GM12878 (cell line): Measurements from ENCODE around the gene MAN2A2. TPM values are rescaled to one million over a fixed set of nuclear protein-coding genes. Genes with fewer than 3 reads are reported as not detected.

ENCODE experiments used
- ATF3 ChIP-seq: IDR thresholded peaks from 2 replicates; pipeline ENCODE4 v1.6.1; 2011; ENCODE audit warnings: low read depth, mild to moderate bottlenecking, low read length, moderate library complexity, borderline replicate concordance; ENCODE audit errors: extremely low read depth
- BACH1 ChIP-seq: fragments of 450-650 bp; IDR thresholded peaks from 2 replicates; pipeline ENCODE4 v1.6.1; 2017; ENCODE audit warnings: mild to moderate bottlenecking, borderline replicate concordance
- CTCF ChIP-seq, 3 experiments: IDR thresholded peaks in 2 of 3; conservative IDR thresholded peaks in 1 of 3; 2 replicates each; pipeline ENCODE4 v1.5.1; 2011; ENCODE audit warnings: low read depth in 3 of 3, low read length in 3 of 3, mild to moderate bottlenecking in 3 of 3, control low read depth in 2 of 3, moderate library complexity in 2 of 3, inconsistent platforms in 1 of 3, mixed read lengths in 1 of 3; ENCODE audit not compliant: control insufficient read depth in 2 of 3, insufficient read depth in 1 of 3; ENCODE audit errors: extremely low read depth in 1 of 3
- GABPA ChIP-seq: IDR thresholded peaks from 2 replicates; pipeline ENCODE4 v1.6.1; 2014; ENCODE audit warnings: antibody characterized with exemption, low read depth, mild to moderate bottlenecking, inconsistent platforms
- JUND ChIP-seq: IDR thresholded peaks from 2 replicates; pipeline ENCODE4 v1.6.1; 2012; ENCODE audit warnings: low read depth, mild to moderate bottlenecking, low read length, improper control_type of control experiment, moderate library complexity
- KDM1A ChIP-seq: fragments of 200-600 bp; sonication (generic); IDR thresholded peaks from 2 replicates; pipeline ENCODE4 v1.6.1; 2016; ENCODE audit warnings: borderline replicate concordance
- MEF2A ChIP-seq: IDR thresholded peaks from 2 replicates; pipeline ENCODE4 v1.6.1; 2011; ENCODE audit warnings: low read depth, mild to moderate bottlenecking, low read length, moderate library complexity; ENCODE audit not compliant: insufficient read depth
- MTA3 ChIP-seq: IDR thresholded peaks from 2 replicates; pipeline ENCODE4 v1.6.1; 2012; ENCODE audit warnings: low read length, inconsistent platforms, borderline replicate concordance
- NR2C1 ChIP-seq: fragments of 450-650 bp; IDR thresholded peaks from 2 replicates; pipeline ENCODE4 v1.6.1; 2017; ENCODE audit warnings: antibody characterized with exemption, mild to moderate bottlenecking, moderate library complexity
- POLR2AphosphoS5 ChIP-seq: IDR thresholded peaks from 2 replicates; pipeline ENCODE4 v1.6.1; 2011; ENCODE audit warnings: mild to moderate bottlenecking, low read length, inconsistent platforms
- SIN3A ChIP-seq: IDR thresholded peaks from 2 replicates; pipeline ENCODE4 v1.6.1; 2012; ENCODE audit warnings: low read depth, low read length, improper control_type of control experiment
- SMARCA5 ChIP-seq: fragments of 450-650 bp; IDR thresholded peaks from 2 replicates; pipeline ENCODE4 v1.6.1; 2017; ENCODE audit warnings: mild to moderate bottlenecking
- STAT1 ChIP-seq: fragments of 450-650 bp; conservative IDR thresholded peaks from 2 replicates; pipeline ENCODE4 v1.6.1; 2014; ENCODE audit warnings: antibody characterized with exemption, mild to moderate bottlenecking
- SUPT20H ChIP-seq: IDR thresholded peaks from 2 replicates; pipeline ENCODE4 v1.6.1; 2011; ENCODE audit warnings: low read depth, mild to moderate bottlenecking, low read length, moderate library complexity, borderline replicate concordance; ENCODE audit not compliant: control insufficient read depth
- ZBTB4 ChIP-seq: fragments of 450-650 bp; formaldehyde crosslinking; IDR thresholded peaks from 2 replicates; pipeline ENCODE4 v1.4.0; 2022; ENCODE audit warnings: mild to moderate bottlenecking, moderate library complexity
- ZNF274 ChIP-seq: IDR thresholded peaks from one replicate; pipeline ENCODE4 v1.8.0; 2011; ENCODE audit not compliant: insufficient read length, insufficient read depth
- ZNF384 ChIP-seq: IDR thresholded peaks from 2 replicates; pipeline ENCODE4 v1.6.1; 2012; ENCODE audit warnings: low read depth, mild to moderate bottlenecking, low read length, improper control_type of control experiment, borderline replicate concordance
- ZNF687 ChIP-seq: fragments of 450-650 bp; IDR thresholded peaks from 2 replicates; pipeline ENCODE4 v1.6.1; 2017; ENCODE audit warnings: mild to moderate bottlenecking, moderate library complexity
- polyA plus RNA-seq, 11 experiments: library from polyadenylated mRNA; depleted of rRNA in 4 of 11; unstranded in 6 of 11; stranded (reverse) in 5 of 11; fragments of >200 nt; fragmentation: Nextera tagmentation in 4 of 11; fragmentation: Illumina TruSeq in 1 of 11; extraction: Ambion mirVana in 4 of 11; extraction: Trizol in 1 of 11; gene quantifications; 1 replicate in 1 of 11; 2 replicates in 10 of 11; pipeline versions ENCODE4 v1.2.1 to v1.2.3, GENCODE V29; 2011 to 2016; ENCODE audit warnings: inconsistent platforms in 2 of 11, missing spikeins in 2 of 11, low read depth in 1 of 11
- total RNA-seq, 4 experiments: library from RNA; depleted of rRNA in 3 of 4; stranded (reverse); fragments of >200 nt in 3 of 4; fragmentation: Illumina TruSeq in 1 of 4; extraction: Trizol in 1 of 4; gene quantifications; 2 replicates each; pipeline versions ENCODE4 v1.2.1 to v1.2.3, GENCODE V29; 2013 to 2021

The MAN2A2 gene
- total and polyA plus RNA-seq, 10 of the 15 experiments (the other 5 are each of a cell fraction or from before 2014, with no cell fraction given): 4.2 to 79.4 (median 23.2) TPM

GRCh38 chr15:90931828-90932659 is 28.9 kb downstream of the MAN2A2 start, which contains the start of gene HDDC3 (continued):
- TF ChIP-seq KDM1A (no peak), MEF2A (peak; percentile 67), ZBTB4 (peak; percentile 34; the same call in 1 of the 2 replicates), ZNF274 (no peak), JUND (no peak), SIN3A (peak; percentile 79), NR2C1 (no peak), POLR2AphosphoS5 (peak; percentile 66; the same call in 1 of the 2 replicates), GABPA (no peak), CTCF (IDR thresholded peaks at IDR 0.05 in 2 of 3, conservative IDR thresholded peaks at IDR 0.05 in 1 of 3; ENCODE audit: control insufficient read depth in 2 of 3, extremely low read depth in 1 of 3, insufficient read depth in 1 of 3, low read depth in 3 of 3, low read length in 3 of 3) (peak; percentile 91 to 98 (median 92)), MTA3 (no peak), ZNF384 (no peak), ATF3 (0 out of 2 replicates have a peak, but pooled peaks have one; percentile 4), ZNF687 (peak; percentile 39), BACH1 (peak; percentile 82), SMARCA5 (peak; percentile 99), STAT1 (no peak; the same call in 1 of the 2 replicates), SUPT20H (no peak)
